Lower leg skin (tissue), 3 donors: ENCODE data around the gene CAP1.

Source experiments
- CTCF ChIP-seq, 3 donors: fragments of 450-650 bp; IDR thresholded peaks; one replicate each; pipeline ENCODE4 v1.5.1; 2016; ENCODE audit warnings: antibody characterized with exemption in 3 of 3, mild to moderate bottlenecking in 3 of 3, moderate library complexity in 2 of 3
- POLR2A ChIP-seq, 2 donors: fragments of 450-650 bp; IDR thresholded peaks; one replicate each; pipeline ENCODE4 v1.6.1; 2016 to 2017; ENCODE audit warnings: antibody characterized with exemption in 2 of 2, mild to moderate bottlenecking in 1 of 2, moderate library complexity in 1 of 2

- TF ChIP-seq CTCF (IDR thresholded peaks at IDR 0.05), result no peak
- no peak for TF ChIP-seq POLR2A (IDR thresholded peaks at IDR 0.05)
These were observed 36.4 kb downstream of the CAP1 start for GRCh38 chr1:40076895-40077312.
